CD4-positive, alpha-beta T cell treated with Interleukin-15 for 1 hour (primary cell): ENCODE results near the gene JAKMIP2.
A peak's percentile ranks its signal among the peaks of the same experiment; 100 is the strongest.
"Not testable (repeated sequence)": the region's sequence is repeated elsewhere in the genome, so short reads cannot be mapped to it uniquely, and the experiment has no call there.

Source experiments
- DNase-seq: peaks from one replicate; pipeline ENCODE4 v3.0.0-alpha.2; 2020

Gene JAKMIP2

GRCh38 chr5:147644460-147644859 is 138.1 kb downstream of the JAKMIP2 start:
- no peak for DNase-seq

- DNase-seq: no peak
Observed at GRCh38 chr5:147643142-147643541, 139.4 kb downstream of the JAKMIP2 start.

- DNase-seq: no peak
Observed at GRCh38 chr5:147642666-147643065, 139.9 kb downstream of the JAKMIP2 start.

GRCh38 chr5:147639321-147639720 is 143.2 kb downstream of the JAKMIP2 start:
- no peak for DNase-seq

- no peak for DNase-seq
Observed at GRCh38 chr5:147636729-147636984, 145.9 kb downstream of the JAKMIP2 start.

GRCh38 chr5:147635882-147636728 is 146.4 kb downstream of the JAKMIP2 start:
- DNase-seq: no peak

GRCh38 chr5:147635439-147635838 is 147.1 kb downstream of the JAKMIP2 start:
- not testable (repeated sequence) for DNase-seq

GRCh38 chr5:147633173-147633572 is 149.4 kb downstream of the JAKMIP2 start:
- DNase-seq: no peak

- no peak for DNase-seq
Observed at GRCh38 chr5:147631428-147632003, 151.0 kb downstream of the JAKMIP2 start.

- no peak for DNase-seq
Observed at GRCh38 chr5:147629196-147629595, 153.3 kb downstream of the JAKMIP2 start.

GRCh38 chr5:147628058-147628895 is 154.3 kb downstream of the JAKMIP2 start:
- peak; percentile 46 for DNase-seq

GRCh38 chr5:147626464-147626863 is 156.1 kb downstream of the JAKMIP2 start:
- DNase-seq: no peak

GRCh38 chr5:147621016-147621415 is 161.5 kb downstream of the JAKMIP2 start:
- no peak for DNase-seq

- DNase-seq: no peak
Observed at GRCh38 chr5:147619281-147619878, 163.1 kb downstream of the JAKMIP2 start.

GRCh38 chr5:147617711-147618350 is 164.7 kb downstream of the JAKMIP2 start:
- DNase-seq: no peak

- no peak for DNase-seq
Observed at GRCh38 chr5:147617191-147617606, 165.3 kb downstream of the JAKMIP2 start.

GRCh38 chr5:147616421-147616820 is 166.1 kb downstream of the JAKMIP2 start:
- DNase-seq: no peak

- no peak for DNase-seq
Observed at GRCh38 chr5:147613359-147613758, 169.2 kb downstream of the JAKMIP2 start.

GRCh38 chr5:147611483-147611882 is 171.0 kb downstream of the JAKMIP2 start:
- DNase-seq: no peak

- DNase-seq: no peak
Observed at GRCh38 chr5:147610798-147611197, 171.7 kb downstream of the JAKMIP2 start.

GRCh38 chr5:147601652-147602051 is 180.9 kb downstream of the JAKMIP2 start:
- no peak for DNase-seq

- DNase-seq: no peak
Observed at GRCh38 chr5:147591120-147591519, 191.4 kb downstream of the JAKMIP2 start.

GRCh38 chr5:147590096-147590495 is 192.4 kb downstream of the JAKMIP2 start:
- DNase-seq: no peak
